Gastrocnemius medialis (tissue), 4 donors: ENCODE data around the gene GTPBP8.

Experiments
- CTCF ChIP-seq, 5 experiments: fragments of 450-650 bp in 3 of 5; fragments of 200-600 bp in 2 of 5; sonication (generic) in 2 of 5; IDR thresholded peaks in 4 of 5; conservative IDR thresholded peaks in 1 of 5; 1 replicate in 4 of 5; 2 replicates in 1 of 5; pipeline ENCODE4 v1.5.1; 2016 to 2019; ENCODE audit warnings: antibody characterized with exemption in 5 of 5, mild to moderate bottlenecking in 3 of 5, moderate library complexity in 3 of 5
- POLR2A ChIP-seq, 2 donors: fragments of 450-650 bp; IDR thresholded peaks; one replicate each; pipeline ENCODE4 v1.6.1; 2017; ENCODE audit warnings: antibody characterized with exemption in 2 of 2, mild to moderate bottlenecking in 2 of 2, moderate library complexity in 2 of 2

- no peak for TF ChIP-seq CTCF (IDR thresholded peaks at IDR 0.05 in 4 of 5, conservative IDR thresholded peaks at IDR 0.05 in 1 of 5)
- TF ChIP-seq POLR2A (IDR thresholded peaks at IDR 0.05) = no peak
Observed at GRCh38 chr3:113034011-113034410, 43.2 kb downstream of the GTPBP8 start.
